ENCODE results near the gene CEP85L. TPM values are rescaled to one million over a fixed set of nuclear protein-coding genes. Genes with fewer than 3 reads are reported as not detected.

CEP85L gene
- total and polyA plus RNA-seq, 8 donors: 9.2 to 13.4 (median 12.1) TPM

DNA sequence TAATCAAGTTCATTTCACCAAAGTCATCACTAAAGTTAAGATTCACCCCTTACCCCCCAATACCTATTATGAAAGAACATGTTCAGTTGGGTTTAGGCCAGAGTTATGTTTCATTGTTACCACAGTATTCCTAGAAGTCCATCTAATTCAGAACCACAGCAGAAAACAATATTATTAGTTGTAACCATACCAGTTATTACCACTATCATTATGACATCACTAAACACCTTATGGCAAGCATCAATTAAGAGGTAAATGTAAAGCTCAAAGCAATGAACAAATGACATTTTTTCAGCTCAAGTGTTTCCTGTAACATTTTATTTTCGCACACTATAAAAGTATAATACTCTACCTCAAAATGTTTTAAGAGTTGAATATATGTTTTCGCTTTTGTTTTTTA lies 4.4 kb downstream of the CEP85L start:
- intact Hi-C loops (cut with DNase I): no loop called here
- ATAC-seq (no peak), DNase-seq (no peak)
- Histone ChIP-seq H3K4me1 (peaks cover 10 to 21% of the 10 kb centered on the region in 2 donors), H3K27me3 (no peaks in the 10 kb centered on the region), H3K36me3 (no peaks in the 10 kb centered on the region), H3K9me3 (no peaks in the 10 kb centered on the region), H3K4me3 (no peak overlapping the region), H3K27ac (no peak overlapping the region)
- TF ChIP-seq, protein P1, sequence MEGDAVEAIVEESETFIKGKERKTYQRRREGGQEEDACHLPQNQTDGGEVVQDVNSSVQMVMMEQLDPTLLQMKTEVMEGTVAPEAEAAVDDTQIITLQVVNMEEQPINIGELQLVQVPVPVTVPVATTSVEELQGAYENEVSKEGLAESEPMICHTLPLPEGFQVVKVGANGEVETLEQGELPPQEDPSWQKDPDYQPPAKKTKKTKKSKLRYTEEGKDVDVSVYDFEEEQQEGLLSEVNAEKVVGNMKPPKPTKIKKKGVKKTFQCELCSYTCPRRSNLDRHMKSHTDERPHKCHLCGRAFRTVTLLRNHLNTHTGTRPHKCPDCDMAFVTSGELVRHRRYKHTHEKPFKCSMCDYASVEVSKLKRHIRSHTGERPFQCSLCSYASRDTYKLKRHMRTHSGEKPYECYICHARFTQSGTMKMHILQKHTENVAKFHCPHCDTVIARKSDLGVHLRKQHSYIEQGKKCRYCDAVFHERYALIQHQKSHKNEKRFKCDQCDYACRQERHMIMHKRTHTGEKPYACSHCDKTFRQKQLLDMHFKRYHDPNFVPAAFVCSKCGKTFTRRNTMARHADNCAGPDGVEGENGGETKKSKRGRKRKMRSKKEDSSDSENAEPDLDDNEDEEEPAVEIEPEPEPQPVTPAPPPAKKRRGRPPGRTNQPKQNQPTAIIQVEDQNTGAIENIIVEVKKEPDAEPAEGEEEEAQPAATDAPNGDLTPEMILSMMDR (IDR thresholded peaks at IDR 0.05): no peak

DNA sequence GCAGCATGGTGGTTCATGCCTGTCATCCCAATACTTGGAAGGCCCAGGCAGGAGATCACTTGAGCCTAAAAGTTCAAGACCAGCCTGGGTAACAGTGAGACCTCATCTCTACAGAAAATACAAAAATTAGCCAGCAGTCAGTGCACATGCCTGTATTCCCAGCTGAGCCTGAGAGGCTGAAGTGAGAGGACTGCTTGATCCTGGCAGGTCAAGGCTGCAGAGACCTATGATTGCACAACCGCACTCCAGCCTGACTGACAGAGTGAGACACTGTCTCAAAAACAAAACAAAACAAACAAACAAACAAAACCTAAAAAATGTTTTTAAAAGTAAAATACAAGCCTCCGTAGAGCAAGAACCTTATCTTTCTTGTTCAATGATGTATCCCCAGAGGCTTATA lies 6.0 kb downstream of the CEP85L start:
- intact Hi-C loops (cut with DNase I): no loop called here
- no peaks in the 10 kb centered on the region for H3K9me3 ChIP-seq
- no peak overlapping the region for H3K27ac ChIP-seq
- H3K27me3 ChIP-seq: no peaks in the 10 kb centered on the region
- no peaks in the 10 kb centered on the region for H3K36me3 ChIP-seq
- DNase-seq (no peak), ATAC-seq (no peak)
- H3K4me1 ChIP-seq: peaks cover 10 to 17% of the 10 kb centered on the region in 2 donors
- no peak overlapping the region for H3K4me3 ChIP-seq
- TF ChIP-seq, protein P1 (IDR thresholded peaks at IDR 0.05): no peak

DNA sequence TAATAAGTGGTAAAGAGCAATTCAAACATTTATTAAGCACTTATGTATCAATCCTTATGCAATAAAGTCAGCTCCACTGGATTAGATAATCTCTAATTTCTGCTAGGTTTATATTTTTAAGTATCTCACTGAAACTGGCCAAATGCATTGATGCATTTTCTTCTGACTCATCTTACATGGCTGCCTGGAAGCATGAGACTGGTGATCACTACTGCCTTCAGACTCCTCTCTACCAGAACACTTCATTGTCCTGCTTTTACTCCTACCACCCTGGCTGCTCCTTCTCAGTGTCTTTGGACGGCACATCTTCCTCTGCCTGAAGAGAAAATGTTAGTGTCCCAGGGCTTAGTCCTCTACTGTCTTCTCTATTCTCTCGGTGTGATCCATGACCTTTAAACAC lies 7.4 kb downstream of the CEP85L start:
- intact Hi-C loops (cut with DNase I): no loop called here
- H3K27ac ChIP-seq: no peak overlapping the region
- H3K9me3 ChIP-seq: no peaks in the 10 kb centered on the region
- ATAC-seq (no peak), DNase-seq (no peak)
- no peaks in the 10 kb centered on the region for H3K27me3 ChIP-seq
- no peak overlapping the region for H3K4me3 ChIP-seq
- no peaks in the 10 kb centered on the region for H3K36me3 ChIP-seq
- peaks cover 0 to 12% of the 10 kb centered on the region in 2 donors for H3K4me1 ChIP-seq
- TF ChIP-seq, protein P1 (IDR thresholded peaks at IDR 0.05): no peak

DNA sequence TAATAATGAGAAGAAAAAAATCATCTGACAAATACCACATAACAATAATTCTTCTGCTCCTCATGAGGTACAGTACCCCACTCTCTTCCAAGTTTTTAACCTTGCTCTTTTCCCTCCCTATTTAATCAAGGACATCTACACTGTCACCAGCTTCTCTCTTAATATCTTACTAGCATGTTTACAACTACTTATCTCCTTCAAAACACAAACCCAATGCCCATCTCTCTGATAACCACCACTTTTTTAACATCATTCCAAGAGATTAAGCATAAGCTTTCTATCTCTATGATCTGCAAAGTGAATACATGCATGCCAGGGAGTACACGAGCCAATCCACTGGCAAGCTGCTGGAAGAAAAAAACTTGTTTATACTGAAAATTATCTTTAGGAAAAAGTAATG lies 10.3 kb downstream of the CEP85L start:
- Histone ChIP-seq H3K4me1 (peaks cover 0 to 13% of the 10 kb centered on the region in 2 donors), H3K36me3 (no peaks in the 10 kb centered on the region), H3K27ac (no peak overlapping the region), H3K4me3 (no peak overlapping the region), H3K27me3 (no peaks in the 10 kb centered on the region), H3K9me3 (no peaks in the 10 kb centered on the region)
- no peak for DNase-seq
- intact Hi-C loops (cut with DNase I): no loop called here
- no peak for ATAC-seq
- TF ChIP-seq, protein P1 (IDR thresholded peaks at IDR 0.05): no peak

DNA sequence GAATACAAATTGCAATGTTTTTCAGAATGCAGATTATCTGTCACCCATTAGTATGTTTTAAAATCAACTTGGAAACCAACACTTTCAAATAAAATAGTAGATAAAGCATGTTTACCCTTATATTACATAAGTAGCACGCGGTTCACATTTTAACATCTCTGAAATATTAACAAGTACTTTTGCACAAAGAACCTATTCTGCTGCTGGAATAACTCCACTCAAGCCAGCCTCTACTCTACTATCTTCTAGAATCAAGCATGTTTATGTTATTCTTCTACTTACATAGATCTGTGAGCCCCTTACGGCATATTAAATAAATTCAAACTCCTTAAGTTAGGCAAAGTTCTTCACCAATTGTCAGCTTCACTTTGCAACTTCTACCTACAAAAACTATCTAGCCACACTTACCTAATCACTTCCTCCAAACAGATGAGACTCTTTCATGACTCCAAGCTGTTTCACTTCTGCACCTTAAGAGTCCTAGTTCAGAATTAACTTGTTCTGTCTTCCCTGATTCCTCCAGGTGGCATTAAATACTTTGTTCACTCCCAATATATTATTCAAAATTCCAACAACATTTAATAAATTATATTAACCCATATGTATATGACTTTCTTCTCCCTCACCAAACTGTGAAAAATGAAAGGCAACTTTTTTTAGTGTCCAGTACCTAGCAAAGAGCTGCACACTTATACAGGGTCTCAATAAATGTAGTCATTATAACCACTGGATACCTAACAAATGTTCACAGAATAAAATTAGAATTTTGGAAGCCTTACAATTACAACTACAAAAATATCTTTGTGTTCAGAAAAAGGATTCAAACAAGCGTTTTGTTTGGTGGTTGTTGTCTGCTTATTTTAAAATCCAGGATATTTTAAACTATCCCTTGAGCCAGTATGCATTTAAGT lies 12.1 kb downstream of the CEP85L start:
- no peak for ATAC-seq
- DNase-seq: no peak
- intact Hi-C loops (cut with DNase I): no loop called here

More for the DNA sequence above, 12.1 kb downstream of the CEP85L start:
- Histone ChIP-seq H3K9me3 (no peaks in the 10 kb centered on the region), H3K4me1 (peaks cover 0 to 13% of the 10 kb centered on the region in 2 donors), H3K36me3 (no peaks in the 10 kb centered on the region), H3K27ac (no peak overlapping the region), H3K27me3 (no peaks in the 10 kb centered on the region), H3K4me3 (no peak overlapping the region)
- TF ChIP-seq, protein P1 (IDR thresholded peaks at IDR 0.05): no peak

Data from left lung (tissue), 10 donors.